ENCODE data around the gene MAP1LC3A. TPM values are rescaled to one million over a fixed set of nuclear protein-coding genes. Genes with fewer than 3 reads are reported as not detected.
A peak's percentile ranks its signal among the peaks of the same experiment; 100 is the strongest.

Gene MAP1LC3A
- total RNA-seq, 4 donors from 2014 or later, result 42.6 to 111 (median 103) TPM

GRCh38 chr20:34578025-34578424 lies 19.5 kb downstream of the MAP1LC3A start:
- TF ChIP-seq EP300 (IDR thresholded peaks at IDR 0.05), result no peak
- TF ChIP-seq CTCF (IDR thresholded peaks at IDR 0.05), result no peak
- TF ChIP-seq POLR2AphosphoS5 (IDR thresholded peaks at IDR 0.05), result no peak
- TF ChIP-seq POLR2A (IDR thresholded peaks at IDR 0.05), result no peak
- Histone ChIP-seq H3K27ac (no peak overlapping the region), H3K9me3 (no peaks in the 10 kb centered on the region), H3K36me3 (peaks cover 19% of the 10 kb centered on the region), H3K27me3 (no peaks in the 10 kb centered on the region), H3K4me1 (peaks cover 39% of the 10 kb centered on the region), H3K4me3 (no peak overlapping the region)
- WGBS, result 53% methylated on average over 2 of the region's 2 CpGs
- no peak for DNase-seq (ENCODE audit: low spot score in 2 of 2)

GRCh38 chr20:34578521-34578920 lies 20.0 kb downstream of the MAP1LC3A start:
- 85% methylated on average over 6 of the region's 6 CpGs for WGBS

GRCh38 chr20:34579191-34579978 lies 20.9 kb downstream of the MAP1LC3A start:
- TF ChIP-seq EP300 (IDR thresholded peaks at IDR 0.05), result no peak
- TF ChIP-seq CTCF (IDR thresholded peaks at IDR 0.05), result peak; percentile 55 to 57
- no peak for TF ChIP-seq POLR2AphosphoS5 (IDR thresholded peaks at IDR 0.05)
- TF ChIP-seq POLR2A (IDR thresholded peaks at IDR 0.05), result no peak
- H3K36me3 ChIP-seq, result peaks cover 8% of the 10 kb centered on the region
- no peaks in the 10 kb centered on the region for H3K9me3 ChIP-seq
- H3K27me3 ChIP-seq, result no peaks in the 10 kb centered on the region
- DNase-seq (ENCODE audit: low spot score in 2 of 2), result no peak
- no peak overlapping the region for H3K4me3 ChIP-seq
- peak overlapping the region; percentile 61 for H3K27ac ChIP-seq
- WGBS, result 40% methylated on average over 11 of the region's 11 CpGs
- peaks cover 41% of the 10 kb centered on the region for H3K4me1 ChIP-seq

More at GRCh38 chr20:34578521-34578920, 20.0 kb downstream of the MAP1LC3A start:
- Histone ChIP-seq H3K36me3 (peaks cover 17% of the 10 kb centered on the region), H3K27ac (peak overlapping the region; percentile 61), H3K4me3 (no peak overlapping the region), H3K9me3 (no peaks in the 10 kb centered on the region), H3K4me1 (peaks cover 41% of the 10 kb centered on the region), H3K27me3 (no peaks in the 10 kb centered on the region)
- DNase-seq (ENCODE audit: low spot score in 2 of 2), result no peak
- TF ChIP-seq POLR2AphosphoS5 (IDR thresholded peaks at IDR 0.05), result no peak
- TF ChIP-seq EP300 (IDR thresholded peaks at IDR 0.05), result no peak
- TF ChIP-seq POLR2A (IDR thresholded peaks at IDR 0.05), result no peak
- no peak for TF ChIP-seq CTCF (IDR thresholded peaks at IDR 0.05)

- peaks cover 41% of the 10 kb centered on the region for H3K4me1 ChIP-seq
- DNase-seq (ENCODE audit: low spot score in 2 of 2), result no peak
- H3K27me3 ChIP-seq, result no peaks in the 10 kb centered on the region
- H3K4me3 ChIP-seq, result no peak overlapping the region
- peaks cover 7% of the 10 kb centered on the region for H3K36me3 ChIP-seq
- TF ChIP-seq POLR2AphosphoS5 (IDR thresholded peaks at IDR 0.05) (no peak), EP300 (IDR thresholded peaks at IDR 0.05) (no peak), POLR2A (IDR thresholded peaks at IDR 0.05) (no peak), CTCF (IDR thresholded peaks at IDR 0.05) (no peak)
- H3K9me3 ChIP-seq, result no peaks in the 10 kb centered on the region
- WGBS, result 77% methylated on average over 7 of the region's 7 CpGs
- H3K27ac ChIP-seq, result peak overlapping the region; percentile 29
Measured at GRCh38 chr20:34579979-34580940, 21.7 kb downstream of the MAP1LC3A start.

All from suprapubic skin (tissue), 4 donors.